HepG2 (cell line): ENCODE measurements around the gene TAF11L6.
"Not testable (repeated sequence)": the region's sequence is repeated elsewhere in the genome, so short reads cannot be mapped to it uniquely, and the experiment has no call there.

Experiments
- ESRRA ChIP-seq: sonication (generic); formaldehyde crosslinking; IDR thresholded peaks from 2 replicates; pipeline ENCODE4 v1.5.1; 2020; ENCODE audit warnings: mild to moderate bottlenecking, low read depth, missing genetic modification reagents
- POLR2A ChIP-seq, 2 experiments: IDR thresholded peaks; 2 replicates each; pipeline ENCODE4 v1.6.1; 2011; ENCODE audit warnings: low read depth in 2 of 2, low read length in 2 of 2, mild to moderate bottlenecking in 1 of 2, moderate library complexity in 1 of 2; ENCODE audit not compliant: insufficient read depth in 1 of 2
- POLR2AphosphoS5 ChIP-seq: IDR thresholded peaks from 2 replicates; pipeline ENCODE4 v1.6.1; 2012; ENCODE audit warnings: low read depth, low read length
- RORA ChIP-seq: sonication (generic); formaldehyde crosslinking; IDR thresholded peaks from 2 replicates; pipeline ENCODE4 v1.5.0; 2020; ENCODE audit warnings: mild to moderate bottlenecking, missing genetic modification reagents, moderate library complexity
- TCF7L2 ChIP-seq: IDR thresholded peaks from 2 replicates; pipeline ENCODE4 v1.6.1; 2011; ENCODE audit warnings: mild to moderate bottlenecking, low read depth, low read length, moderate library complexity
- TF ChIP-seq, protein P1 (sequence below): sonication (generic); formaldehyde crosslinking; IDR thresholded peaks from 2 replicates; pipeline ENCODE4 v1.5.0; 2020; ENCODE audit warnings: mild to moderate bottlenecking, missing genetic modification reagents
- TF ChIP-seq, protein P2 (sequence below): sonication (generic); formaldehyde crosslinking; IDR thresholded peaks from 2 replicates; pipeline ENCODE4 v1.5.0; 2020; ENCODE audit warnings: mild to moderate bottlenecking, missing genetic modification reagents, moderate library complexity

DNA sequence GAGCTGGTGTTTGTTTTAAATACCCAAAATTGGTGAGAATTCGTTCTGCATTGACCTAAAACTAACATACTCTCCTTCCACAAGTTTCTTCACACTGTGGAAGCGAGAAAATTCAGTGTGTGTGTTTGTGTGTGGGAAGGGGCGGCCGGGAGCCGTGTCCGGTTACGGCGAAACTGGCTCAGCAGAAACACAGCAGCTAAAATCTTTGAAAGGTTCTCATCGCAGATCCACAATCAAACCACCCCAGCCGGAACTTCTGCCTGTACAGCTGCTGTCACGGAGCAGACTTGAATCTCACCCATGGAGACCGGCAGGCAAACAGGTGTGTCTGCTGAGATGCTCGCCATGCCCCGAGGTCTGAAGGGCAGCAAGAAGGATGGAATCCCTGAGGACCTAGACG lies 3.5 kb upstream of the TAF11L6 start, which contains the start of gene TAF11L5:
- TF ChIP-seq POLR2AphosphoS5; TCF7L2; RORA; ESRRA; POLR2A (IDR thresholded peaks at IDR 0.05; ENCODE audit: insufficient read depth in 1 of 2, low read depth in 2 of 2, low read length in 2 of 2): not testable (repeated sequence)
- TF ChIP-seq, protein P1, sequence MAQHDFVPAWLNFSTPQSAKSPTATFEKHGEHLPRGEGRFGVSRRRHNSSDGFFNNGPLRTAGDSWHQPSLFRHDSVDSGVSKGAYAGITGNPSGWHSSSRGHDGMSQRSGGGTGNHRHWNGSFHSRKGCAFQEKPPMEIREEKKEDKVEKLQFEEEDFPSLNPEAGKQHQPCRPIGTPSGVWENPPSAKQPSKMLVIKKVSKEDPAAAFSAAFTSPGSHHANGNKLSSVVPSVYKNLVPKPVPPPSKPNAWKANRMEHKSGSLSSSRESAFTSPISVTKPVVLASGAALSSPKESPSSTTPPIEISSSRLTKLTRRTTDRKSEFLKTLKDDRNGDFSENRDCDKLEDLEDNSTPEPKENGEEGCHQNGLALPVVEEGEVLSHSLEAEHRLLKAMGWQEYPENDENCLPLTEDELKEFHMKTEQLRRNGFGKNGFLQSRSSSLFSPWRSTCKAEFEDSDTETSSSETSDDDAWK (CRISPR knock-in tag), result not testable (repeated sequence)
- TF ChIP-seq, protein P2, sequence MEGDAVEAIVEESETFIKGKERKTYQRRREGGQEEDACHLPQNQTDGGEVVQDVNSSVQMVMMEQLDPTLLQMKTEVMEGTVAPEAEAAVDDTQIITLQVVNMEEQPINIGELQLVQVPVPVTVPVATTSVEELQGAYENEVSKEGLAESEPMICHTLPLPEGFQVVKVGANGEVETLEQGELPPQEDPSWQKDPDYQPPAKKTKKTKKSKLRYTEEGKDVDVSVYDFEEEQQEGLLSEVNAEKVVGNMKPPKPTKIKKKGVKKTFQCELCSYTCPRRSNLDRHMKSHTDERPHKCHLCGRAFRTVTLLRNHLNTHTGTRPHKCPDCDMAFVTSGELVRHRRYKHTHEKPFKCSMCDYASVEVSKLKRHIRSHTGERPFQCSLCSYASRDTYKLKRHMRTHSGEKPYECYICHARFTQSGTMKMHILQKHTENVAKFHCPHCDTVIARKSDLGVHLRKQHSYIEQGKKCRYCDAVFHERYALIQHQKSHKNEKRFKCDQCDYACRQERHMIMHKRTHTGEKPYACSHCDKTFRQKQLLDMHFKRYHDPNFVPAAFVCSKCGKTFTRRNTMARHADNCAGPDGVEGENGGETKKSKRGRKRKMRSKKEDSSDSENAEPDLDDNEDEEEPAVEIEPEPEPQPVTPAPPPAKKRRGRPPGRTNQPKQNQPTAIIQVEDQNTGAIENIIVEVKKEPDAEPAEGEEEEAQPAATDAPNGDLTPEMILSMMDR (CRISPR knock-in tag), result not testable (repeated sequence)
